HG03175 (cell line): ENCODE measurements around the gene RNF112.

Source experiments
- ATAC-seq: cut with Tn5 transposase; IDR thresholded peaks from one replicate; pipeline ENCODE4 v1.9.1; 2021; ENCODE audit warnings: mild to moderate bottlenecking, moderate library complexity; ENCODE audit not compliant: unreplicated experiment

Gene RNF112

GRCh38 chr17:19372866-19373504, 38.0 kb upstream of the RNF112 start:
- no peak for ATAC-seq

GRCh38 chr17:19374136-19374535, 36.9 kb upstream of the RNF112 start:
- ATAC-seq, result no peak

- no peak for ATAC-seq
Measured at GRCh38 chr17:19375732-19376131, 35.3 kb upstream of the RNF112 start.

- ATAC-seq, result no peak
Measured at GRCh38 chr17:19376811-19377210, 34.2 kb upstream of the RNF112 start.

- ATAC-seq, result peak; percentile 91
Measured at GRCh38 chr17:19377602-19378415, 33.2 kb upstream of the RNF112 start.

- ATAC-seq, result peak; percentile 3
Measured at GRCh38 chr17:19378416-19379360, 32.3 kb upstream of the RNF112 start, which contains the start of gene MAPK7. TSS of gene MAPK7 (plus strand) at chr17:19378498. CDS start at chr17:19378901, 403 bp downstream.

- ATAC-seq, result no peak
Measured at GRCh38 chr17:19379361-19380065, 31.5 kb upstream of the RNF112 start.

- no peak for ATAC-seq
Measured at GRCh38 chr17:19380481-19381301, 30.3 kb upstream of the RNF112 start.

GRCh38 chr17:19381361-19381740, 29.7 kb upstream of the RNF112 start:
- ATAC-seq, result no peak

GRCh38 chr17:19381741-19382444, 29.1 kb upstream of the RNF112 start:
- no peak for ATAC-seq

- ATAC-seq, result no peak
Measured at GRCh38 chr17:19382531-19383444, 28.2 kb upstream of the RNF112 start.

GRCh38 chr17:19383681-19384470, 27.2 kb upstream of the RNF112 start:
- no peak for ATAC-seq

GRCh38 chr17:19384723-19385391, 26.2 kb upstream of the RNF112 start:
- no peak for ATAC-seq

GRCh38 chr17:19385521-19385983, 25.5 kb upstream of the RNF112 start:
- ATAC-seq, result no peak

- no peak for ATAC-seq
Measured at GRCh38 chr17:19386051-19386929, 24.7 kb upstream of the RNF112 start.
